K562 (cell line): ENCODE data around the gene EPHA7. TPM values are rescaled to one million over a fixed set of nuclear protein-coding genes. Genes with fewer than 3 reads are reported as not detected.

ENCODE experiments used
- ATAC-seq: fragments of 200-7000 bp; cut with Tn5 transposase; 3 replicates; pipeline ENCODE4 v1.9.1; 2020; ENCODE audit warnings: moderate library complexity
- Bru-seq: library from RNA; stranded (reverse); fragments of 400-500 nt; gene quantifications from one replicate; lab custom pipeline; 2021; lab: Mats Ljungman, UMichigan
- BruChase-seq, 2 experiments: library from RNA; stranded (reverse); fragments of 400-500 nt; gene quantifications; one replicate each; lab custom pipeline; 2021; lab: Mats Ljungman, UMichigan
- BruUV-seq: library from RNA; stranded (reverse); fragments of 400-500 nt; replicated peaks from 2 replicates; lab custom pipeline; 2021; lab: Mats Ljungman, UMichigan
- CTCF ChIA-PET: fragments of 300-600 bp; formaldehyde crosslinking; extraction: SDS; loops from one replicate; lab custom pipeline; 2021; ENCODE audit warnings: low intra/inter-chr PET ratio; lab: Yijun Ruan, JAX
- POLR2A ChIA-PET: fragments of 300-600, 350-650 bp; sonication (Branson Sonifier 250); formaldehyde crosslinking; extraction: SDS; loops from one replicate; lab custom pipeline; 2021; ENCODE audit warnings: antibody characterized with exemption, inconsistent platforms; lab: Yijun Ruan, JAX
- DNase-seq, 4 experiments: peaks; one replicate each; pipeline versions ENCODE4 v3.0.0 to v3.0.0-alpha.2; 2011 to 2018; ENCODE audit warnings: low spot score in 3 of 4, mixed read lengths in 3 of 4; ENCODE audit errors: extremely low read depth in 1 of 4
- FAIRE-seq: peaks from 2 replicates; lab custom pipeline; 2011; peaks lifted over from hg19 to GRCh38; lab: Jason Lieb, UNC
- H2AFZ ChIP-seq: 2 replicates; pipeline ENCODE4 v1.6.0; 2011; ENCODE audit warnings: low read depth, low read length, control low read depth, inconsistent platforms
- H3K27ac ChIP-seq: fragments of 200-600 bp; 3 replicates; pipeline ENCODE4 v1.8.0; 2011; ENCODE audit warnings: low read depth, mild to moderate bottlenecking, control low read depth, inconsistent platforms, low read length, moderate library complexity, mixed read lengths; ENCODE audit errors: extremely low read depth
- H3K27me3 ChIP-seq, 2 experiments: fragments of 300-600 bp in 1 of 2; 2 replicates in 1 of 2; 3 replicates in 1 of 2; pipeline versions ENCODE4 v1.6.0 to v1.8.0; 2011; ENCODE audit warnings: inconsistent platforms in 2 of 2, low read length in 2 of 2, mild to moderate bottlenecking in 1 of 2, mixed read lengths in 1 of 2, moderate library complexity in 1 of 2; ENCODE audit not compliant: control insufficient read depth in 2 of 2, insufficient read depth in 2 of 2
- H3K36me3 ChIP-seq: fragments of 300-600 bp; 3 replicates; pipeline ENCODE4 v1.8.0; 2011; ENCODE audit warnings: mild to moderate bottlenecking, low read length, inconsistent platforms; ENCODE audit not compliant: control insufficient read depth, insufficient read depth
- H3K4me1 ChIP-seq, 2 experiments: fragments of 200-600 bp in 1 of 2; replicated peaks in 1 of 2; 2 replicates in 1 of 2; 3 replicates in 1 of 2; pipeline versions ENCODE4 v1.5.1 to v1.8.0; 2011; ENCODE audit warnings: inconsistent platforms in 2 of 2, low read length in 2 of 2, mild to moderate bottlenecking in 1 of 2, mixed read lengths in 1 of 2, moderate library complexity in 1 of 2; ENCODE audit not compliant: control insufficient read depth in 2 of 2, insufficient read depth in 2 of 2
- H3K4me2 ChIP-seq: 2 replicates; pipeline ENCODE4 v1.6.1; 2011; ENCODE audit warnings: low read length, control low read depth, inconsistent platforms, mixed read lengths; ENCODE audit not compliant: insufficient read depth
- H3K4me3 ChIP-seq: fragments of 200-600 bp; sonication (generic), shearing (Covaris generic); 2 replicates; pipeline ENCODE4 v1.5.1; 2016; ENCODE audit warnings: control low read depth, inconsistent platforms
- H3K79me2 ChIP-seq: fragments of 200-600 bp; 3 replicates; pipeline ENCODE4 v1.8.0; 2011; ENCODE audit warnings: low read length, inconsistent platforms; ENCODE audit not compliant: control insufficient read depth, insufficient read depth
- H3K9ac ChIP-seq, 2 experiments: 2 replicates each; pipeline versions ENCODE4 v1.6.0 to v1.6.1; 2011; ENCODE audit warnings: low read depth in 2 of 2, low read length in 2 of 2, control low read depth in 1 of 2, inconsistent platforms in 1 of 2, mild to moderate bottlenecking in 1 of 2, mixed read lengths in 1 of 2; ENCODE audit not compliant: insufficient read depth in 1 of 2
- H3K9me1 ChIP-seq: one replicate; pipeline ENCODE4 v1.6.0; 2011; ENCODE audit warnings: inconsistent platforms, mild to moderate bottlenecking, low read length, moderate library complexity; ENCODE audit not compliant: control insufficient read depth, insufficient read depth
- H3K9me3 ChIP-seq: replicated peaks from 2 replicates; pipeline ENCODE4 v1.5.1; 2011; ENCODE audit warnings: low read depth, low read length, inconsistent platforms; ENCODE audit not compliant: control insufficient read depth, insufficient read depth
- H4K20me1 ChIP-seq: replicated peaks from 2 replicates; pipeline ENCODE4 v1.6.1; 2011; ENCODE audit warnings: low read length, inconsistent platforms, mixed read lengths; ENCODE audit not compliant: control insufficient read depth, insufficient read depth
- PKNOX1 ChIP-seq: fragments of 450-650 bp; IDR thresholded peaks from 2 replicates; pipeline ENCODE4 v1.6.1; 2016
- WGBS: fragments of 100-300 bp; shearing (Covaris generic); methylation state at CpG from one replicate; pipeline ENCODE4 v1.1.6; 2016; ENCODE audit warnings: low coverage, mixed read lengths; ENCODE audit not compliant: insufficient coverage; ENCODE audit errors: missing lambda C conversion rate; 5-methylcytosine and 5-hydroxymethylcytosine counted together
- in situ Hi-C: fragments of 300-500 bp; cut with MboI; formaldehyde crosslinking; loops from 4 replicates; pipeline ENCODE4 v1.15.0; 2018; ENCODE audit warnings: inconsistent platforms, mixed read lengths
- intact Hi-C: fragments of 100-400 bp; cut with micrococcal nuclease; formaldehyde crosslinking; loops from 2 replicates; pipeline ENCODE4 v1.14.2; 2022
- long read RNA-seq, 3 experiments: library from polyadenylated mRNA in 2 of 3; library from RNA in 1 of 3; unstranded in 2 of 3; stranded (forward) in 1 of 3; transcript quantifications; one replicate each; pipeline ENCODE4 v2.0.0, GENCODE V29; 2019 to 2022
- polyA minus RNA-seq, 3 experiments: library from RNA; depleted of rRNA, polyadenylated mRNA; stranded (reverse); fragments of >200 nt; gene quantifications; 2 replicates each; pipeline ENCODE4 v1.2.3, GENCODE V29; 2011
- polyA plus RNA-seq, 8 experiments: library from polyadenylated mRNA; depleted of rRNA in 4 of 8; stranded (reverse) in 5 of 8; unstranded in 3 of 8; fragments of >200 nt; fragmentation: Nextera tagmentation in 2 of 8; fragmentation: Illumina TruSeq in 1 of 8; extraction: Ambion mirVana in 2 of 8; extraction: Trizol in 1 of 8; gene quantifications; 2 replicates each; pipeline versions ENCODE4 v1.2.1 to v1.2.3, GENCODE V29; 2011 to 2014; ENCODE audit warnings: inconsistent platforms in 1 of 8, missing spikeins in 1 of 8
- total RNA-seq, 7 experiments: library from RNA; depleted of rRNA in 6 of 7; stranded (reverse); fragments of >200 nt in 6 of 7; fragmentation: Illumina TruSeq in 2 of 7; extraction: Trizol in 2 of 7; gene quantifications; 2 replicates each; pipeline versions ENCODE4 v1.2.1 to v1.2.3, GENCODE V29; 2011 to 2021; ENCODE audit warnings: low replicate concordance in 1 of 7
- TF ChIP-seq, protein P1 (sequence below): fragments of 450-650 bp; IDR thresholded peaks from 2 replicates; pipeline ENCODE4 v1.6.1; 2016; ENCODE audit warnings: mild to moderate bottlenecking

The EPHA7 gene
- total RNA-seq (2011; cell fraction: chromatin; rRNA removed; ENCODE audit: low replicate concordance): not detected in 2 replicates
- not detected in 2 replicates for total RNA-seq (2011; cell fraction: nucleolus; rRNA removed)
- total RNA-seq (2011; cell fraction: nucleoplasm; rRNA removed): not detected in 2 replicates
- total RNA-seq (2014; rRNA removed) (not detected in 2 replicates), total RNA-seq (2014; rRNA removed; fragmentation: Illumina TruSeq; extraction: Trizol) (not detected in 2 replicates), total RNA-seq (2015; rRNA removed; fragmentation: Illumina TruSeq; extraction: Trizol) (not detected in 2 replicates), total RNA-seq (2021) (not detected in 2 replicates), polyA plus RNA-seq (2011; rRNA removed) (not detected in 2 replicates), polyA plus RNA-seq (2014; fragmentation: Illumina TruSeq; extraction: Trizol) (not detected in 2 replicates), polyA plus RNA-seq (2014; fragmentation: Nextera tagmentation; extraction: Ambion mirVana) (not detected), polyA plus RNA-seq (2014; rRNA removed) (not detected in 2 replicates), polyA minus RNA-seq (2011; rRNA and poly(A)+ RNA removed) (not detected in 2 replicates), Bru-seq, nascent RNA (percentile 4 among the genes with signal in this experiment), BruChase-seq, experiment 1, labeled RNA remaining after a 2-hour chase (percentile 2 among the genes with signal in this experiment), BruChase-seq, experiment 2, labeled RNA remaining after a 6-hour chase (percentile 2 among the genes with signal in this experiment)
- not detected in 2 replicates for polyA plus RNA-seq (2011; cell fraction: cytosol; rRNA removed)
- polyA plus RNA-seq (2011; cell fraction: nucleus; rRNA removed): not detected in 2 replicates
- polyA plus RNA-seq (2012): 0.04 TPM in 1 of 2 replicates, not detected in the other
- not detected in 2 replicates for polyA minus RNA-seq (2011; cell fraction: cytosol; rRNA and poly(A)+ RNA removed)
- polyA minus RNA-seq (2011; cell fraction: nucleus; rRNA and poly(A)+ RNA removed): not detected in 2 replicates
- long read RNA-seq, experiment 1: 0 reads
- long read RNA-seq, experiment 2: 0 reads
- long read RNA-seq, experiment 3: 0 reads

DNA sequence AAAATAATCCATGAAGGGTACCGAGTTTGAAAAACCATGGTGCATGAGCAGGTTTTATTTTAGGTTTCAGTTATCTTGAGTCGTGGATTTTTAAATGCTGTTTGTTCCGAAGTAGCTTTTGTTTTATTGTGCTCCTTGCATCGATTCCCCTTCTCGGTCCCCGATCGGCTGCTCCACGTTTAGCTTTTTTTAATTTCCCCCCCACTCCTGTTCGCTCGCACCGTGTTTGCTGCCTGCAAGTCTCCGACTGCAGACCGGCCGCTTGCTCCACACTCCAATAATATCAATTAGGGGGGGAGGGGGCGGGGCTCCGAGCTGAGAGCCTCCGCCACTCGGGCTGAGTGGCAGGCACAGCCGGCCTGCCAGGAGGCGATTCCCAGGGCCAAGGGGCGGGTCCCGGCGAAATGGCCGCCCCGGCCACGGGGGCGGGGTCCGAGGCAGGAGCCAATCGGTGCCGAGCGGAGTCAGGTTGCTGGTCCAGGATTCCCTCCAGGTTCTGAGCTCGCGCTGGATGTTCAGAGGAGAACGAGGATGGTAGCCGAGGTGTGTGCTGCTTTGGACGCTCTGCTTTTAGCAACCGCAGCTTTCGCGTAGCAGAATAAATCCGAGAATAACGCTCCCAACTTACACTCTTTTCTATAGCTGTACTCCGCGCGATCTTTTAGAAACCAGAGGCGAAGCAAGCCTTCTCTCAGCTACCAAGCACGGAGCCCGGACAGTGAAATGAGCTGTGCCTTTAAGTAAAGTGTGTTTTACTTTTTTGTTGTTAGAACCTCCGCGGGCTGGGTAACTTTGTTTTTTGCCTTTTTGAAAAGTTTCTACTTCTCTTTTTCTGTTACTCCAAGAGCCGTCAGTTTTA is at the start of gene EPHA7:
Gene EPHA7 (minus strand): TSS at position 256 of the 859 bp plus-strand sequence. CDS start 218 bp downstream, at position 38.
- BruUV-seq: no TSS peak
- intact Hi-C loops: no loop called here
- no peak within 1 kb of the TSS for H3K27ac ChIP-seq

More for the DNA sequence above, at the start of gene EPHA7:
- Histone ChIP-seq H3K79me2 (no peaks in the 10 kb centered on the region), H3K4me2 (no peak within 1 kb of the TSS), H3K4me3 (no peak within 1 kb of the TSS), H3K9me3 (no peaks in the 10 kb centered on the region), H3K36me3 (no peaks in the 10 kb centered on the region), H3K27me3 (no peaks in the 10 kb centered on the region), H3K9ac (no peak within 1 kb of the TSS), H2AFZ (no peak within 1 kb of the TSS), H3K4me1 (no peaks in the 10 kb centered on the region; a peak in 1 of 5 replicates), H4K20me1 (no peaks in the 10 kb centered on the region), H3K9me1 (no peaks in the 10 kb centered on the region)
- in situ Hi-C loops: no loop called here
- DNase-seq (peak; percentile 1 to 23 (median 16)), ATAC-seq (peak; percentile 53; the same call in 1 of the 3 replicates), FAIRE-seq (no peak)
- WGBS: 13% methylated on average over 39 of the region's 50 CpGs
- ChIA-PET CTCF (no interaction called here), POLR2A (no interaction called here)
- TF ChIP-seq, protein P1, sequence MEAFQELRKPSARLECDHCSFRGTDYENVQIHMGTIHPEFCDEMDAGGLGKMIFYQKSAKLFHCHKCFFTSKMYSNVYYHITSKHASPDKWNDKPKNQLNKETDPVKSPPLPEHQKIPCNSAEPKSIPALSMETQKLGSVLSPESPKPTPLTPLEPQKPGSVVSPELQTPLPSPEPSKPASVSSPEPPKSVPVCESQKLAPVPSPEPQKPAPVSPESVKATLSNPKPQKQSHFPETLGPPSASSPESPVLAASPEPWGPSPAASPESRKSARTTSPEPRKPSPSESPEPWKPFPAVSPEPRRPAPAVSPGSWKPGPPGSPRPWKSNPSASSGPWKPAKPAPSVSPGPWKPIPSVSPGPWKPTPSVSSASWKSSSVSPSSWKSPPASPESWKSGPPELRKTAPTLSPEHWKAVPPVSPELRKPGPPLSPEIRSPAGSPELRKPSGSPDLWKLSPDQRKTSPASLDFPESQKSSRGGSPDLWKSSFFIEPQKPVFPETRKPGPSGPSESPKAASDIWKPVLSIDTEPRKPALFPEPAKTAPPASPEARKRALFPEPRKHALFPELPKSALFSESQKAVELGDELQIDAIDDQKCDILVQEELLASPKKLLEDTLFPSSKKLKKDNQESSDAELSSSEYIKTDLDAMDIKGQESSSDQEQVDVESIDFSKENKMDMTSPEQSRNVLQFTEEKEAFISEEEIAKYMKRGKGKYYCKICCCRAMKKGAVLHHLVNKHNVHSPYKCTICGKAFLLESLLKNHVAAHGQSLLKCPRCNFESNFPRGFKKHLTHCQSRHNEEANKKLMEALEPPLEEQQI: no peak
- peak; percentile 90 for TF ChIP-seq PKNOX1
